A673 (cell line): Measurements from ENCODE around the gene GFY.
A peak's percentile ranks its signal among the peaks of the same experiment; 100 is the strongest.

ENCODE experiments used
- CTCF ChIP-seq: fragments of 300-800, 200-600 bp; sonication (generic); conservative IDR thresholded peaks from 2 replicates; pipeline ENCODE4 v1.5.1; 2017; ENCODE audit warnings: low read depth, mild to moderate bottlenecking, antibody characterized with exemption, low read length, moderate library complexity, mixed read lengths
- EZH2 ChIP-seq: fragments of 200-600 bp; sonication (generic); IDR thresholded peaks from 2 replicates; pipeline ENCODE4 v1.6.1; 2017; ENCODE audit warnings: borderline replicate concordance, low read depth, mild to moderate bottlenecking, mixed read lengths, antibody characterized with exemption, low read length; ENCODE audit not compliant: poor library complexity, severe bottlenecking

- TF ChIP-seq CTCF: no peak
- TF ChIP-seq EZH2: peak; percentile 88
Measured at GRCh38 chr19:49423071-49423984, 1.9 kb upstream of the GFY start, which contains the start of gene PTH2.
